NOMO-1 (cell line): ENCODE data around the gene GH1.
"Not testable (repeated sequence)": the region's sequence is repeated elsewhere in the genome, so short reads cannot be mapped to it uniquely, and the experiment has no call there.

Source experiments
- DNase-seq, 2 experiments: peaks; one replicate each; lab custom pipeline; 2025; ENCODE audit not compliant: unreplicated experiment in 2 of 2; lab: John Stamatoyannopoulos, UW

Gene GH1

DNA sequence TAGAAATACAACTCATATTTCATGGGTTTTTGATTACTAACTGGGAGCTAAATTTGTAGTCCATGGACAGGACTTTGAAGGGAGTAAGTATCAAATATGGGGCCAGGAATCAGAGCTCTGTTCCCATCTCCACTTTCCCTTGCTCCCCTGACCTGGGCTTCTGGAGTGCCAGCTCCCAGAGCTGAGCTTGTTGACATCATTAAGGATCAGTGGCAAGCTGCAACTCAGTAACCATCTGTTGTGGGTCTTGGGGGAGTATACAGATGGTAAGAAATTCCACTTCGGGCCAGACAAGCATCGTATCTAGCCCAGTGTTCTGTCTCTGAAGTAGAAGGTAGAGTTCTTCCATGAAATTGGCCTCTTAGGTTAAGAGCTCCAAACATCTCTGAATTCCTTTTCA, 16.7 kb downstream of the GH1 start:
- DNase-seq: not testable (repeated sequence)

DNA sequence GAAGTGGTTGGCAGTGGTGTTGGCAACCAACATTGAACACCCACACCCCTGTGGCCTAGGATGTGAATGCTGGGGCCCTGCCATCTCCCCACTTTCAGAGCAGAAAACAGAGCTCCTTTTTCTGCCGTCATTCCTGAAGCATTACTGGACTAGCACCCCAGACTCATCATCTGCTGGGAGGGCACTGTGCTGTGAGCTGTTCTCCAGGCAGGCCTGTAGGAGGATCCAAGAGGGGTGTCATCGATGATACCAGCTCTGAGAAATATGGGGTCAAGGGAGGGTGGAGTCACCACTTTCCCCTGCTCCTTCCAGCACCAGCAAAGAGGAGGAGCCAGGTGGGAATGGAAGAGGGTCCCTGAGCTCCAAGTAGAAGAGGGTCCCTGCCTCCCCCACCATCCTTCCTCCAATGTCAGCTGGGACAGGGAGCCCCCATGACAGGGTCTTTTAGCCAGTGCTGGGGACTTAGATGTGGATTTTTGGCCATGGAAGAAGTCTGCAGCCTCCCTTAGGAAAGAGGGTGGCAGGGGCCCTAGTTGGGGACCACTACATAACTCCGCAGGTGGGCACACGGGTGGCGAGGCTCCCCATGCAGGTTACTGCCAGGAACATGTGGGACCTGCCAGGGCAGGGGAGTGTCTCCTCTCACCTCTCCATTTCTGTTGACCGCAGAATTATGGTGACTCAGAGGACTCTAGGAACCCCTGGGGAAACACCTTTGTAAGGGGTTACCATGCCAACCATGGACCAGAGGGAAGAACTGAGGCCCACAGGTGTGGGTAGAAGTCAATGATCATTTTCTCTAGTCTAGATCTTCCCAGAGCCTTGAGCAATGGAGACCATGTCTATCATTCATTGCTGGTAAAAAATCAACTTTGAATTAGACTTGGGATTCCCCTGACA, 19.5 kb downstream of the GH1 start:
- DNase-seq: not testable (repeated sequence)

- not testable (repeated sequence) for DNase-seq
Observed at GRCh38 chr17:63896524-63897354, 21.9 kb downstream of the GH1 start, which contains the start of gene CSH1. Gene CSH1, minus strand, starts transcription at chr17:63896574. Its CDS starts 63 bp downstream, at chr17:63896511.

- not testable (repeated sequence) for DNase-seq
Observed at GRCh38 chr17:63894821-63895220, 23.8 kb downstream of the GH1 start.

GRCh38 chr17:63894021-63894420, 24.6 kb downstream of the GH1 start:
- not testable (repeated sequence) for DNase-seq

- DNase-seq: not testable (repeated sequence)
Observed at GRCh38 chr17:63892316-63893037, 26.2 kb downstream of the GH1 start.

GRCh38 chr17:63889026-63889848, 29.4 kb downstream of the GH1 start:
- peak in 1 of 2 experiments; percentile 4 for DNase-seq

DNA sequence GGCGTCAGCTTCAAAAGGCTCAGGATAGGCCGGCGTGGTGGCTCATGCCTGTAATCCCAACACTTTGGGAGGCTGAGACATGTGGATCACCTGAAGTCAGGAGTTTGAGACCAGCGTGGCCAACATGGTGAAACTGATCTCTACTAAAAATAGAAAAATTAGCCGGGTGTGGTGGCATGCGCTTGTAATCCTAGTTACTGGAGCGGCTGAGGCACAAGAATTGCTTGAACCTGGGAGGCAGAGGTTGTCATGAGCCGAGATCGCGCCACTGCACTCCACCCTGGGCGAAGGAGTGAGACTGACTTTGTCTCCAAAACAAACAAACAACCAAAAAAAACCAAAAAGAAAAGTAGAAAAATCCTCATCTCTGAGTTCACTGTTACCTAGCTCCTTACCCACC, 33.5 kb downstream of the GH1 start:
- DNase-seq: not testable (repeated sequence)

DNA sequence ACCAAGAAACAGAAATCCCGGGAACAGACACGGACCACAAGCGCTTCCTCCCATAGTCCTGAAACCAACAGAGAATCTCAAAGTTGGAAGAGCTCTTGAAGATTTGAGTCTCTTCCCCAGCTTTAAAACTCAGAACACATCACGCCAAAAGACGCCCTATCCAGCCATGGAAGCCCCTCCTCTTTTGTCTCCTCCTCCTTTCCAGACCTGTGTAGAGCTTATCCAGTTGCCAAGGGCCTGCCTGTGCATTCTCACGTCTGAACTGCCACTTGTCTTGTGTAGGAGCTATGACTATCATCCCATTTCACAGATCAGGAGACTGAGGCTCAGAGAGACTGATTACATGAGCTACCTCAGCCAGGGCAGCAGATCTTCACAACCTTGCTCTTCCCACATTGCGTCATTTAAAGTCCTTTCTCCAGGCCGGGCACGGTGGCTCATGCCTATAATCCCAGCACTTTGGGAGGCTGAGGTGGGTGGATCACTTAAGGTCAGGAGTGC, 36.0 kb downstream of the GH1 start:
- DNase-seq: not testable (repeated sequence)

DNA sequence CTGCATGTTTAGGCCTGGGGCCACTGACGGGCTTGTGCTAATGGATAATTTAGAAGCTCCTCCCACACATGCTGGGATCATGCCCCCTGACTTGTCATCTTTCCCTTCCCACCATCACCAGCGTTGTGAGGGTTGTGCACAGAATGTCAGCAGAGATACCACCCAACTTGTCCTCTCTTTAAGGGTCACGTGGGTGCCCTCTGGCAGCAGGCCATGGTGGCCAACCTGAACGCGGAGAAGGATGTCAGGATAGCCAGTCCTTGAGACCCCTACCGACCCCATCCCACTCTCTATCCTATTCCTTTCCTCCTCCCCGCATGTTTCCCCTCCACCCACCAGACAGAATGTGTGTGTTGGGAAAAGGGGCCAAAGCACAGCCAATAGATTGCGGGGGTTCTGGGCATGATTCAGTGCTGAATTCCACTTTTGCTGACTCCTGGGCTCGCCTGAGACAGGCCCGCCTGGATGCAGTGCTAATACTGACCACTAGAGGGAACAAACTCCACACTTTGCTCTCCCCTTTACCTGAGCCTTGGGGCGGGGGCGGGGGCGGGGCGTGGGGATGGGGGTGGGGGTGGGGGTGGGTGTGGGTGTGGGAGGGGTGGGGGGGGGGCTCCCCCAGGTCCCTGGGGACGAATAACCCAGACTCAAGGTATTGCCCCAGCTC, 36.6 kb downstream of the GH1 start, which contains the start of gene GH2:
Gene GH2, minus strand, starts transcription at position 10 of the 667 bp plus-strand sequence. CDS start 143 bp downstream, outside the sequence.
- DNase-seq: peak; percentile 4 to 32

GRCh38 chr17:63881337-63881736, 37.3 kb downstream of the GH1 start:
- not testable (repeated sequence) for DNase-seq

DNA sequence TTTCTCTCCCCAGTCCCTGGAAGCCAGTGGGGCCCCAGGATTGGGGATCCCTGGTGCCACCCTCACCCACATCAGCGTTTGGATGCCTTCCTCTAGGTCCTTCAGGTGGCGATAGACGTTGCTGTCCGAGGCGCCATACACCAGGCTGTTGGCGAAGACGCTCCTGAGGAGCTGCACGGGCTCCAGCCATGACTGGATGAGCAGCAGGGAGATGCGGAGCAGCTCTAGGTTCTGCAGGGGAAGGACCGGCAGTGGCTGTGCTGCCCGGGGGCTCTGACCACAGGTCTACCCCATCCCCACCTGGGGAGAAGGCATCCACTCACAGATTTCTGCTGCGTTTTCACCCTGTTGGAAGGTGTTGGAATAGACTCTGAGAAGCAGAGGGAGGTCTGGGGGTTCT, 37.9 kb downstream of the GH1 start:
- DNase-seq: no peak

DNA sequence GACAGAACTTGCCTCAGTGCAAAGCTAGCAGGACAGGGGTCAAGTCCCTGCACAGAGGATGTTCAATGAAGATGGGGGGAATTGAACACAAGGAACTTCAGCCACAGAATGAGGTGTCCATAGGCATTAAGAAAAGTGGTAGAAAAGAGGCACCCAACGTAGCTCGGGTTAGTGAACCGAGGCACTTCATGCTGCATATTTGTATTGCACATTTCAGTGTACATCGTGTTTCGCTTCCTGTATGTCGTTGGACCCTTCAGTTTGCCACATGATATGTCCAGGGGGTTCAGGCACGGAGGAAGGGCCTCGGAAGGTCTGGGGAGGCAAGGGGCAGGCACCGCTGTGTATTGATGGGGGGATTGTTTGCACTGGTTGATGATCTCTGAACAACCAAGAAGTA, 40.2 kb downstream of the GH1 start:
- DNase-seq: not testable (repeated sequence)

DNA sequence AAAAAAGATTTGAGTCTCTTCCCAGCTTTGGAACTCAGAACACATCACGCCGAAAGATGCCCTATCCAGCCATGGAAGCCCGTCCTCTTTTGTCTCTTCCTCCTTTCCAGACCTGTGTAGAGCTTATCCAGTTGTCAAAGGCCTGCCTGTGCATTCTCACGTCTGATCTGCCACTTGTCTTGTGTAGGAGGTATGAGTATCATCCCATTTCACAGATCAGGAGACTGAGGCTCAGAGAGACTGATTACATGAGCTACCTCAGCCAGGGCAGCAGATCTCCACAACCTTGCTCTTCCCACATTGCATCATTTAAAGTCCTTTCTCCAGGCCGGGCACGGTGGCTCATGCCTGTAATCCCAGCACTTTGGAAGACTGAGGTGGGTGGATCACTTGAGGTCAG, 43.9 kb downstream of the GH1 start:
- not testable (repeated sequence) for DNase-seq

GRCh38 chr17:63874061-63874626, 44.5 kb downstream of the GH1 start:
- not testable (repeated sequence) for DNase-seq

- not testable (repeated sequence) for DNase-seq
Observed at GRCh38 chr17:63873577-63873976, 45.1 kb downstream of the GH1 start, which contains the start of gene CSH2. Gene CSH2, minus strand, starts transcription at chr17:63873677. Its CDS starts 63 bp downstream, at chr17:63873614.

DNA sequence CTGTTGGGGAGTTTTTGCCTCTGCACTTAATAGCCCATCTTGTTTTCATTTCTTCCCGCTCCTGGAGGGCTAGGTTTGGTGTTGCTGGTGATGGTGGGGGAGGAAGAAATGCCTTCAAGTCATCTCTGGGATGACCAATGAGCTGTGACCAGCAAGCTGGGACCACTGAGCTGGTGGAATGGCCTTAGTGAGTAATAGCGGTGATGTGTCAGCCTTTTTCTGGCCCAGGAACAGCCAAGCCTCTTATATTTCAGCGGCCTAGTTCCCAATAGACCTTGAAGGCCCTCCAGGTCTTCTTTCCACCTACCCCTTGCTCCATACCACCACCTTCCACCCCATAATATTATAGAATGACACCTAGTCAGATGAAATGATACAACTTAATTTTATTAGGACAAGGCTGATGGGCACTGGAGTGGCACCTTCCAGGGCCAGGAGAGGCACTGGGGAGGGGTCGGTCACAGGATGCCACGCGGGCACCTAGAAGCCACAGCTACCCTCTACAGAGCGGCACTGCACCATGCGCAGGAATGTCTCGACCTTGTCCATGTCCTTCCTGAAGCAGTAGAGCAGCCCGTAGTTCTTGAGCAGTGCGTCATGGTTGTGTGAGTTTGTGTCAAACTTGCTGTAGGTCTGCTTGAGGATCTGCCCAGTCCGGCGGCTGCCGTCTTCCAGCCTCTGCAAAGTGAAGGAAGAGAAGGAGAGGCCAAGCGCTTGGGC, 46.8 kb downstream of the GH1 start:
- DNase-seq: not testable (repeated sequence)

DNA sequence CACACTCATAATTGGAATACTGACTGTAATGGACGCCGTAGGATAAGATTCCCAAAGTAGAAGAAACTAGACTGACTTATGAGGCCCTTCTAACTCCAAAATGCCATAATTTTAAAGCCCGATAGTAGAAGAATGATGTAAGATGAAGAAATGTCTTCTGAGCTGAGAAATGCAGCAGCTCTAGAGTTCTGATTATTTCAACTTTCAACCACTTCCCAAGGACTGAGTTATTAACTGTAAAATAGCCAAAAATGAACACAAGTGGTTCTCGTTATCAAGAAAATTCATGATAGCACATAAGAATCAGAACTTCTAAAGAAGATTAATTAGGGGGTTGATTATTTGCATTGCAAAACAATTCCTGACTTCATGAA, 48.4 kb downstream of the GH1 start:
- DNase-seq: not testable (repeated sequence)
